Upper lobe of left lung (tissue), 4 donors: ENCODE measurements around the gene ZFR2.

Source experiments
- CTCF ChIP-seq, 6 experiments: fragments of 450-650 bp in 4 of 6; fragments of 200-600 bp in 2 of 6; sonication (generic) in 2 of 6; IDR thresholded peaks; one replicate each; pipeline ENCODE4 v1.5.1; 2016 to 2019; ENCODE audit warnings: antibody characterized with exemption in 6 of 6
- EP300 ChIP-seq, 4 donors: sonication (generic); formaldehyde crosslinking; IDR thresholded peaks; one replicate each; pipeline ENCODE4 v1.5.1; 2017; ENCODE audit warnings: antibody characterized with exemption in 4 of 4, control low read depth in 2 of 4
- POLR2A ChIP-seq, 4 donors: fragments of 450-650 bp; IDR thresholded peaks; one replicate each; pipeline ENCODE4 v1.5.1; 2016 to 2017; ENCODE audit warnings: antibody characterized with exemption in 4 of 4, mild to moderate bottlenecking in 2 of 4
- POLR2AphosphoS5 ChIP-seq, 2 donors: sonication (generic); formaldehyde crosslinking; IDR thresholded peaks; one replicate each; pipeline ENCODE4 v1.5.1; 2017; ENCODE audit warnings: antibody characterized with exemption in 2 of 2

- no peak for TF ChIP-seq CTCF (IDR thresholded peaks at IDR 0.05)
- TF ChIP-seq POLR2AphosphoS5 (IDR thresholded peaks at IDR 0.05) = no peak
- no peak for TF ChIP-seq POLR2A (IDR thresholded peaks at IDR 0.05)
- TF ChIP-seq EP300 (IDR thresholded peaks at IDR 0.05) = no peak
Observed at GRCh38 chr19:3851254-3852176, 17.3 kb downstream of the ZFR2 start.
